Neural cell (in vitro differentiated cells): ENCODE data around the gene ATXN7L3. TPM values are rescaled to one million over a fixed set of nuclear protein-coding genes. Genes with fewer than 3 reads are reported as not detected.

Experiments
- H2AFZ ChIP-seq: fragments of 200-600, 300-800 bp; sonication (generic), shearing (Covaris generic); 2 replicates; pipeline ENCODE4 v1.6.0; 2014; ENCODE audit warnings: low read depth, mild to moderate bottlenecking, antibody characterized with exemption, low read length, moderate library complexity
- H3F3A ChIP-seq: fragments of 200-600 bp; shearing (Covaris generic); 2 replicates; pipeline ENCODE4 v1.6.1; 2016; ENCODE audit warnings: mild to moderate bottlenecking, moderate library complexity, mixed read lengths, antibody characterized with exemption, low read length; ENCODE audit not compliant: insufficient read depth, poor library complexity, severe bottlenecking
- H3K27ac ChIP-seq: fragments of 200-600, 300-800 bp; sonication (generic), shearing (Covaris generic); 2 replicates; pipeline ENCODE4 v1.5.1; 2014; ENCODE audit warnings: mild to moderate bottlenecking, low read length, moderate library complexity
- H3K27me3 ChIP-seq: fragments of 300-800, 200-600 bp; sonication (generic), shearing (Covaris generic); 2 replicates; pipeline ENCODE4 v1.6.0; 2014; ENCODE audit warnings: mild to moderate bottlenecking, low read depth, low read length, moderate library complexity; ENCODE audit not compliant: insufficient read depth
- H3K36me3 ChIP-seq: fragments of 300-800, 200-600 bp; sonication (generic), shearing (Covaris generic); 2 replicates; pipeline ENCODE4 v1.5.1; 2014; ENCODE audit warnings: mild to moderate bottlenecking, antibody characterized with exemption, low read length, moderate library complexity; ENCODE audit not compliant: insufficient read depth
- H3K4me2 ChIP-seq: fragments of 300-800, 200-600 bp; sonication (generic), shearing (Covaris generic); 2 replicates; pipeline ENCODE4 v1.6.0; 2014; ENCODE audit warnings: mild to moderate bottlenecking, low read length
- H3K4me3 ChIP-seq: fragments of 300-800, 200-600 bp; sonication (generic), shearing (Covaris generic); 2 replicates; pipeline ENCODE4 v1.5.1; 2014; ENCODE audit warnings: mild to moderate bottlenecking, low read length, moderate library complexity
- H3K79me2 ChIP-seq: fragments of 200-600 bp; shearing (Covaris generic); replicated peaks from 2 replicates; pipeline ENCODE4 v1.6.0; 2014; ENCODE audit warnings: mild to moderate bottlenecking, low read length, moderate library complexity; ENCODE audit not compliant: insufficient read depth
- H3K9ac ChIP-seq: fragments of 300-800, 200-600 bp; sonication (generic), shearing (Covaris generic); 2 replicates; pipeline ENCODE4 v1.6.1; 2016; ENCODE audit warnings: mild to moderate bottlenecking, low read length, mixed read lengths
- H3K9me2 ChIP-seq: fragments of 200-600 bp; shearing (Covaris generic); 2 replicates; pipeline ENCODE4 v1.6.1; 2016; ENCODE audit warnings: mild to moderate bottlenecking, low read length, mixed read lengths; ENCODE audit not compliant: insufficient read depth
- H3K9me3 ChIP-seq: fragments of 200-600, 300-800 bp; sonication (generic), shearing (Covaris generic); 2 replicates; pipeline ENCODE4 v1.6.1; 2016; ENCODE audit warnings: mild to moderate bottlenecking, mixed run types, low read length, moderate library complexity, mixed read lengths
- H4K20me1 ChIP-seq: fragments of 200-600 bp; shearing (Covaris generic); 2 replicates; pipeline ENCODE4 v1.6.1; 2016; ENCODE audit warnings: mild to moderate bottlenecking, mixed run types; ENCODE audit not compliant: insufficient read depth
- CTCF ChIP-seq: fragments of 450-650 bp; IDR thresholded peaks from 2 replicates; pipeline ENCODE4 v1.5.1; 2014; ENCODE audit warnings: antibody characterized with exemption, mild to moderate bottlenecking, moderate library complexity; ENCODE audit not compliant: poor library complexity, severe bottlenecking
- EP300 ChIP-seq: fragments of 450-650 bp; conservative IDR thresholded peaks from 2 replicates; pipeline ENCODE4 v1.6.1; 2014; ENCODE audit warnings: antibody characterized with exemption, mild to moderate bottlenecking, moderate library complexity; ENCODE audit not compliant: poor library complexity, severe bottlenecking
- EZH2 ChIP-seq: fragments of 200-600, 300-800 bp; shearing (Covaris generic), sonication (generic); IDR thresholded peaks from 2 replicates; pipeline ENCODE4 v1.6.1; 2014; ENCODE audit warnings: antibody characterized with exemption, low read length, borderline replicate concordance, mild to moderate bottlenecking; ENCODE audit not compliant: insufficient read depth, poor library complexity, severe bottlenecking
- MXI1 ChIP-seq: fragments of 450-650 bp; conservative IDR thresholded peaks from 2 replicates; pipeline ENCODE4 v1.6.1; 2014; ENCODE audit warnings: antibody characterized with exemption, mild to moderate bottlenecking; ENCODE audit not compliant: poor library complexity, severe bottlenecking
- POLR2AphosphoS5 ChIP-seq: IDR thresholded peaks from 2 replicates; pipeline ENCODE4 v1.6.1; 2012
- RAD21 ChIP-seq: fragments of 450-650 bp; conservative IDR thresholded peaks from 2 replicates; pipeline ENCODE4 v1.6.1; 2014; ENCODE audit warnings: antibody characterized with exemption, mild to moderate bottlenecking, moderate library complexity
- REST ChIP-seq: IDR thresholded peaks from 2 replicates; pipeline ENCODE4 v1.6.1; 2012; ENCODE audit warnings: borderline replicate concordance
- SMC3 ChIP-seq: fragments of 450-650 bp; conservative IDR thresholded peaks from 2 replicates; pipeline ENCODE4 v1.6.1; 2014; ENCODE audit warnings: antibody characterized with exemption, mild to moderate bottlenecking, moderate library complexity; ENCODE audit not compliant: poor library complexity
- TAF1 ChIP-seq: IDR thresholded peaks from 2 replicates; pipeline ENCODE4 v1.6.1; 2012; ENCODE audit warnings: low read depth
- polyA plus RNA-seq: library from polyadenylated mRNA; depleted of rRNA; stranded (reverse); fragments of >200 nt; gene quantifications from 2 replicates; pipeline ENCODE4 v1.2.3, GENCODE V29; 2014

The ATXN7L3 gene
- polyA plus RNA-seq, 1 donor from 2014 or later: 97.2 TPM

- no peaks in the 10 kb centered on the region for H4K20me1 ChIP-seq
- H3K9me2 ChIP-seq: no peaks in the 10 kb centered on the region
- TF ChIP-seq RAD21 (no peak), EP300 (no peak), TAF1 (no peak), SMC3 (no peak), MXI1 (no peak), REST (no peak), CTCF (no peak), EZH2 (no peak), POLR2AphosphoS5 (no peak)
- H3K36me3 ChIP-seq: peaks cover 10% of the 10 kb centered on the region
- H3K79me2 ChIP-seq: peaks cover 24% of the 10 kb centered on the region
- no peak overlapping the region for H3K9ac ChIP-seq
- no peaks in the 10 kb centered on the region for H3K9me3 ChIP-seq
- H3K4me2 ChIP-seq: no peak overlapping the region
- no peaks in the 10 kb centered on the region for H3K27me3 ChIP-seq
- no peak overlapping the region for H2AFZ ChIP-seq
- no peaks in the 10 kb centered on the region for H3F3A ChIP-seq
- no peak overlapping the region for H3K4me3 ChIP-seq
- no peak overlapping the region for H3K27ac ChIP-seq
Observed at GRCh38 chr17:44193326-44194084, 6.2 kb downstream of the ATXN7L3 start.

- Histone ChIP-seq H3K4me3 (no peak overlapping the region), H3K9me2 (no peaks in the 10 kb centered on the region), H3F3A (no peaks in the 10 kb centered on the region), H3K9ac (no peak overlapping the region), H3K79me2 (peaks cover 24% of the 10 kb centered on the region), H3K4me2 (no peak overlapping the region), H4K20me1 (no peaks in the 10 kb centered on the region), H3K27me3 (no peaks in the 10 kb centered on the region), H3K9me3 (no peaks in the 10 kb centered on the region), H2AFZ (no peak overlapping the region), H3K27ac (no peak overlapping the region), H3K36me3 (peaks cover 10% of the 10 kb centered on the region)
- TF ChIP-seq EP300: no peak
- no peak for TF ChIP-seq POLR2AphosphoS5
- TF ChIP-seq TAF1: no peak
- TF ChIP-seq EZH2: no peak
- TF ChIP-seq CTCF: no peak
- no peak for TF ChIP-seq REST
- no peak for TF ChIP-seq SMC3
- TF ChIP-seq RAD21: no peak
- TF ChIP-seq MXI1: no peak
Observed at GRCh38 chr17:44192750-44193149, 6.9 kb downstream of the ATXN7L3 start.
